ENCODE measurements around the gene GAGE10. TPM values are rescaled to one million over a fixed set of nuclear protein-coding genes. Genes with fewer than 3 reads are reported as not detected.

GAGE10 gene
- total and polyA plus RNA-seq, 2 of the 8 experiments (the other 6 are each of a cell fraction or from before 2014, with no cell fraction given) = not detected

GRCh38 chrX:49286581-49286980 lies 16.9 kb upstream of the GAGE10 start:
- H2BK15ac ChIP-seq (ENCODE audit: low read length) = no peak overlapping the region
- no peaks in the 10 kb centered on the region for H4K20me1 ChIP-seq (replicated peaks in 1 of 2; ENCODE audit: control insufficient read depth in 1 of 2, insufficient read depth in 2 of 2, low read length in 2 of 2)
- no peak overlapping the region for H3K4me3 ChIP-seq (ENCODE audit: extremely low read depth in 1 of 4, insufficient read depth in 2 of 4, low read depth in 3 of 4, low read length in 4 of 4)
- H3K27me3 ChIP-seq (replicated peaks in 1 of 4; ENCODE audit: control insufficient read depth in 3 of 4, extremely low read depth in 1 of 4, insufficient read depth in 3 of 4, low read length in 3 of 4) = no peaks in the 10 kb centered on the region
- CTCF ChIA-PET (ENCODE audit: partially characterized antibody) = interaction anchor here (0.5 to 1.4 kb wide), 2 partner anchors 94 to 1150 kb away, joined by 3 to 5 read pairs; no protein-coding TSS in a partner anchor
- H3K4me1 ChIP-seq (replicated peaks in 1 of 4; ENCODE audit: control insufficient read depth in 3 of 4, insufficient read depth in 4 of 4, low read length in 3 of 4) = no peaks in the 10 kb centered on the region; a peak in 1 of 7 replicates
- DNase-seq (ENCODE audit: low read depth in 1 of 2, low spot score in 2 of 2) = no peak
- H4K91ac ChIP-seq (replicated peaks; ENCODE audit: insufficient read length, low read length) = no peak overlapping the region
- H3K79me1 ChIP-seq (ENCODE audit: low read depth, low read length) = no peaks in the 10 kb centered on the region
- no peak overlapping the region for H4K5ac ChIP-seq (ENCODE audit: insufficient read length, low read depth, low read length)
- no peak overlapping the region for H2BK12ac ChIP-seq (ENCODE audit: low read depth, low read length)
- H2BK20ac ChIP-seq (ENCODE audit: low read length) = no peak overlapping the region
- H3K9me3 ChIP-seq (ENCODE audit: insufficient read depth in 2 of 2, low read depth in 1 of 2, low read length in 1 of 2) = no peaks in the 10 kb centered on the region
- H3K23me2 ChIP-seq (ENCODE audit: low read depth, low read length) = no peaks in the 10 kb centered on the region
- no peak overlapping the region for H3K4ac ChIP-seq (replicated peaks; ENCODE audit: insufficient read length, low read depth, low read length)
- POLR2A ChIA-PET (ENCODE audit: partially characterized antibody) = interaction anchor here (0.9 to 2.1 kb wide), 3 partner anchors 10 to 28 kb away, joined by 3 to 8 read pairs (median 7); partner anchors contain the start of gene PPP1R3F
- H3K56ac ChIP-seq (replicated peaks; ENCODE audit: insufficient read length, low read depth, low read length) = no peak overlapping the region
- no peak overlapping the region for H3K14ac ChIP-seq (ENCODE audit: insufficient read length)
- H3K36me3 ChIP-seq (ENCODE audit: control insufficient read depth in 2 of 4, insufficient read depth in 4 of 4, low read length in 3 of 4) = no peaks in the 10 kb centered on the region
- H2AFZ ChIP-seq (ENCODE audit: low read length) = no peak overlapping the region
- H2BK120ac ChIP-seq (replicated peaks; ENCODE audit: low read depth, low read length) = no peak overlapping the region
- no peak overlapping the region for H3K27ac ChIP-seq (ENCODE audit: low read depth, low read length)
- no peak overlapping the region for H3K4me2 ChIP-seq (ENCODE audit: insufficient read depth in 1 of 2, low read depth in 2 of 2, low read length in 2 of 2)
- no peak overlapping the region for H2AK5ac ChIP-seq (ENCODE audit: low read depth, low read length)
- no peak for FAIRE-seq
- H3K79me2 ChIP-seq (ENCODE audit: control insufficient read depth in 1 of 2, insufficient read depth in 2 of 2, low read length in 2 of 2) = no peaks in the 10 kb centered on the region
- WGBS, 2 experiments (ENCODE audit: extremely low coverage in 1 of 2, insufficient coverage in 1 of 2, insufficient read length in 1 of 2, insufficient replicate concordance in 2 of 2, low coverage in 1 of 2, low lambda C conversion rate in 2 of 2, missing lambda C conversion rate in 1 of 2) = 89% methylated on average over 4 of the region's 4 CpGs; no CpG with 5 or more reads in 1 of the 2 experiments
- no peak overlapping the region for H3K23ac ChIP-seq (ENCODE audit: insufficient read length)
- H3K9ac ChIP-seq (replicated peaks in 1 of 4; ENCODE audit: extremely low read depth in 1 of 4, low read depth in 3 of 4, low read length in 3 of 4) = no peak overlapping the region
- no peak overlapping the region for H2BK5ac ChIP-seq (ENCODE audit: low read depth, low read length)
- no peak overlapping the region for H4K8ac ChIP-seq (ENCODE audit: extremely low read depth, insufficient read depth, low read length)
- no peak overlapping the region for H3K18ac ChIP-seq (ENCODE audit: extremely low read depth, low read length)
- TF ChIP-seq GTF2F1 (IDR thresholded peaks at IDR 0.05; ENCODE audit: borderline replicate concordance, low read depth, low read length) = no peak
- no peak for TF ChIP-seq RXRA (IDR thresholded peaks at IDR 0.05; ENCODE audit: insufficient read depth, low read depth, low read length)
- TF ChIP-seq KDM1A (IDR thresholded peaks at IDR 0.05; ENCODE audit: borderline replicate concordance, low read length) = no peak
- TF ChIP-seq, protein P1, sequence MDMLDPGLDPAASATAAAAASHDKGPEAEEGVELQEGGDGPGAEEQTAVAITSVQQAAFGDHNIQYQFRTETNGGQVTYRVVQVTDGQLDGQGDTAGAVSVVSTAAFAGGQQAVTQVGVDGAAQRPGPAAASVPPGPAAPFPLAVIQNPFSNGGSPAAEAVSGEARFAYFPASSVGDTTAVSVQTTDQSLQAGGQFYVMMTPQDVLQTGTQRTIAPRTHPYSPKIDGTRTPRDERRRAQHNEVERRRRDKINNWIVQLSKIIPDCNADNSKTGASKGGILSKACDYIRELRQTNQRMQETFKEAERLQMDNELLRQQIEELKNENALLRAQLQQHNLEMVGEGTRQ (IDR thresholded peaks at IDR 0.05; ENCODE audit: low read length) = no peak
- no peak for TF ChIP-seq BCL11A (IDR thresholded peaks at IDR 0.05; ENCODE audit: low read depth in 2 of 2, low read length in 2 of 2)
- TF ChIP-seq EP300 (IDR thresholded peaks at IDR 0.05; ENCODE audit: borderline replicate concordance in 1 of 2, low read depth in 2 of 2, low read length in 2 of 2) = no peak
- TF ChIP-seq SP2 (IDR thresholded peaks at IDR 0.05; ENCODE audit: low read length) = no peak
- no peak for TF ChIP-seq FOSL1 (IDR thresholded peaks at IDR 0.05; ENCODE audit: insufficient read depth, low read depth, low read length)
- TF ChIP-seq EGR1 (IDR thresholded peaks at IDR 0.05; ENCODE audit: borderline replicate concordance, low read depth, low read length) = no peak
- TF ChIP-seq TAF1 (IDR thresholded peaks at IDR 0.05; ENCODE audit: low read depth, low read length) = no peak
- TF ChIP-seq POLR2A (IDR thresholded peaks at IDR 0.05; ENCODE audit: control extremely low read depth in 1 of 2, low read depth in 2 of 2, low read length in 2 of 2) = no peak
- TF ChIP-seq MAX (IDR thresholded peaks at IDR 0.05) = no peak

Data from H1 (cell line).